NCI-H1092 treated with DMSO at 0.1 percent for 48 hours (cell line): Measurements from ENCODE around the gene F8A1.
A peak's percentile ranks its signal among the peaks of the same experiment; 100 is the strongest.
"Not testable (repeated sequence)": the region's sequence is repeated elsewhere in the genome, so short reads cannot be mapped to it uniquely, and the experiment has no call there.

ENCODE experiments used
- DNase-seq: peaks from one replicate; lab custom pipeline; 2025; lab: John Stamatoyannopoulos, UW

Gene F8A1

GRCh38 chrX:154886069-154886788, at the start of gene F8A1:
Gene F8A1 (plus strand): TSS chrX:154886355. CDS start chrX:154886375, 20 bp downstream.
- not testable (repeated sequence) for DNase-seq

- peak; percentile 56 for DNase-seq
These were observed 45.3 kb upstream of the F8A1 start for GRCh38 chrX:154840856-154841255.

GRCh38 chrX:154850957-154851611, 35.1 kb upstream of the F8A1 start:
- DNase-seq = no peak

GRCh38 chrX:154855256-154855655, 30.9 kb upstream of the F8A1 start:
- DNase-seq = no peak

- DNase-seq = not testable (repeated sequence)
These were observed 17.6 kb upstream of the F8A1 start for GRCh38 chrX:154868522-154868921.

GRCh38 chrX:154873329-154873728, 12.8 kb upstream of the F8A1 start:
- DNase-seq = no peak

- DNase-seq = not testable (repeated sequence)
These were observed 2.1 kb upstream of the F8A1 start for GRCh38 chrX:154884069-154884468.

GRCh38 chrX:154885057-154885456, 1.1 kb upstream of the F8A1 start:
- not testable (repeated sequence) for DNase-seq

GRCh38 chrX:154885549-154885948, 606 bp upstream of the F8A1 start:
- not testable (repeated sequence) for DNase-seq

GRCh38 chrX:154886789-154887221, 650 bp downstream of the F8A1 start:
- DNase-seq = not testable (repeated sequence)

GRCh38 chrX:154890990-154891639, 5.0 kb downstream of the F8A1 start:
- DNase-seq = no peak

GRCh38 chrX:154892296-154892695, 6.1 kb downstream of the F8A1 start:
- DNase-seq = no peak

- DNase-seq = no peak
These were observed 14.2 kb downstream of the F8A1 start for GRCh38 chrX:154900323-154900722.

GRCh38 chrX:154902408-154902807, 16.3 kb downstream of the F8A1 start:
- DNase-seq = no peak

- DNase-seq = no peak
These were observed 22.7 kb downstream of the F8A1 start for GRCh38 chrX:154908821-154909220.

GRCh38 chrX:154910048-154910447, 23.9 kb downstream of the F8A1 start:
- not testable (repeated sequence) for DNase-seq

GRCh38 chrX:154910528-154910927, 24.4 kb downstream of the F8A1 start:
- DNase-seq = not testable (repeated sequence)

- no peak for DNase-seq
These were observed 27.9 kb downstream of the F8A1 start for GRCh38 chrX:154914052-154914451.

- DNase-seq = peak; percentile 70
These were observed 31.9 kb downstream of the F8A1 start for GRCh38 chrX:154918060-154918483.

- DNase-seq = not testable (repeated sequence)
These were observed 38.6 kb downstream of the F8A1 start for GRCh38 chrX:154924771-154925170.
